NCI-H187 (cell line): ENCODE results near the gene L2HGDH.
"Not testable (repeated sequence)": the region's sequence is repeated elsewhere in the genome, so short reads cannot be mapped to it uniquely, and the experiment has no call there.

Source experiments
- DNase-seq, 2 experiments: peaks; one replicate each; lab custom pipeline; 2025; lab: John Stamatoyannopoulos, UW

L2HGDH gene

DNA sequence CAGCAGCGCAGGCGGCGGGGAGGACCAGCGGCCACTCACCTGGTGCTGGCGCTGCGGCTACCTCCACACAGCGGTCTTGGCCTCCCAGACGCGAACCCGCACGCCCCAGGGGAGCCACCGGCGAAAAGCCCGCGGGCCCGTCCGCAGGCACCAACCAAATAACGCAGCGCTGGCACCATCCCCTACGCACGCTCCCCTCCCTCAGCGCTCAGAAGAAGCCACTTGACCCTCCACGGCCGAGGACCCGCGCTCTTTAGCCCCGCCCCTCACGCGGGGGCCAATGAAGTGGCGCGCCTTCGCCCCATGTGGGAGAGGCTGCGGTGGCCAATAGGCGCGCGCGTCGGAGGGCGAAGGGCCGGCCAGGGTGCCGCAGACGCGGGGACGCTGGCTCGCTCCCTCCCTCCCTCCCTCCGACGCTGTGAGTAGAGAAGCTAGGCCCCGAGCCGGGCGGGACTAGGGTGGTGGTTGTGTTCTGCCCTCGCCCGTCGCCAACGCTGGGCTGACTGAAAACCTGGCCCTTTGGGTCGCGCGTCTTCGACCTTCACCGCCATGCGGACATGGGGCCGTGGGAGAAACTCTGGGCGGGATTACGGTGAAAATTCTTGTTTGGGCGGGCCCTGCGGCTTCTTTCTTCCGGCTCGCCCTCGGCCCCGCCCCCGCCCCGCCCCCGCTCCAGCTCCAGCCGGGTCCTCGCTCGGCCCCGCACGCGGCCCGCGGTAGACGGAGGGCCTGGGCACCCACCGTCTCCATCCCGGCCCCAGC, at the start of gene L2HGDH, which contains the start of gene DMAC2L:
Gene L2HGDH, minus strand, starts transcription at position 258 of the 762 bp plus-strand sequence. Its CDS starts 79 bp downstream, at position 179.
Gene DMAC2L, plus strand, starts transcription at position 353 of the 762 bp plus-strand sequence. CDS start 9,164 bp downstream, outside the sequence.
- peak; percentile 97 to 98 for DNase-seq

DNA sequence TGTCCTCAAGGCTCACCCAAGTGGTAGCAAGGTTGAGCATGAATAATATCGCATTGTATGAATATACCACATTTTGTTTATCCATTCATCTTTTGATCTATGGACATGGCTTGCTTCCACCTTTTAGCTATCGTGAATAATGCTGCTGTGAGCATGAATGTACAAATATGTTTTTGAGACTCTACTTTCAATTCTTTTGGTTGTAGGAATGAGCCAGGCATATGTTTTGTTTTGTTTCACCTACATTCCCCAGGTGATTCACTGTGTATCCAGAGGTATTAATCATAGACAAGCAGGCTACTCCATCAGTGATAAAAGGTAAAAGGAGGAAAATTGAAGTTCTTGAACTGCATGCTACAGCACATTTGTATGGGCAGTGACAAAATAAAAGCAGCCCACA, 48.8 kb upstream of the L2HGDH start:
- no peak for DNase-seq

DNA sequence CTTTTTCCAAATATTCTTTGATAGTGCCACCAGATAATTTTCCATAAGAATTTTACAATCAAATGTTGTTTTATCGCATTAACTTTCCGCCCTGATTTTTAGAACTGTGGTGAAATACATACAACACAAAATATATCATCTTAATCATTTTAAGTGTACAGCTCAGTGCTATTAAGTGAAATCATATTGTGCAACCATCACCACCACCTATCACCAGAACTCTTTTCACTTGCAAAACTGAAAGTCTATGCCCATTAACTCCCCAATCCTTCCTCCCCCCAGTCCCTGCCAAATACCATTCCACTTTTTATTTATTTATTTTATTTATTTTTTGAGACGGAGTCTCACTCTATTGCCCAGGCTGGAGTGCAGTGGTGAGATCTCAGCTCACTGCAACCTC, 48.1 kb upstream of the L2HGDH start:
- no peak for DNase-seq

DNA sequence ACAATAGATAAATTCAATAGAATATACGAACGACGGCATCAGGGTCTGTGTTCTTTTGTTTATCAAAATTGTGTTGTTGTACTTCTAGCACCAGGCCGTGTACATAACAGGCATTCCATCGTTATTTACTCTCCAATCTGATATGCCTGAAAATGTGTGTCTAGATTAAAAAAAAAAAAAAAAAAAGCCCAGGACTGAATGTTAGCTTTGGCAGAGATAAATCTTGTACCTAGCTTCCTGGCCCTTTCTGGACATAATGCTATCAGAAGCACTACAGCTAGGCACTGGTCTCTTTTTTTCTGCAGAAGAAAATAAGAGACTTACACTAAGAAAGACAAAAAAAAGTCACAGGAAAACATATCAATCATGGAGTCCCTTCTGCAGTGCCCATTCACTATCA, 47.6 kb upstream of the L2HGDH start:
- DNase-seq = no peak

DNA sequence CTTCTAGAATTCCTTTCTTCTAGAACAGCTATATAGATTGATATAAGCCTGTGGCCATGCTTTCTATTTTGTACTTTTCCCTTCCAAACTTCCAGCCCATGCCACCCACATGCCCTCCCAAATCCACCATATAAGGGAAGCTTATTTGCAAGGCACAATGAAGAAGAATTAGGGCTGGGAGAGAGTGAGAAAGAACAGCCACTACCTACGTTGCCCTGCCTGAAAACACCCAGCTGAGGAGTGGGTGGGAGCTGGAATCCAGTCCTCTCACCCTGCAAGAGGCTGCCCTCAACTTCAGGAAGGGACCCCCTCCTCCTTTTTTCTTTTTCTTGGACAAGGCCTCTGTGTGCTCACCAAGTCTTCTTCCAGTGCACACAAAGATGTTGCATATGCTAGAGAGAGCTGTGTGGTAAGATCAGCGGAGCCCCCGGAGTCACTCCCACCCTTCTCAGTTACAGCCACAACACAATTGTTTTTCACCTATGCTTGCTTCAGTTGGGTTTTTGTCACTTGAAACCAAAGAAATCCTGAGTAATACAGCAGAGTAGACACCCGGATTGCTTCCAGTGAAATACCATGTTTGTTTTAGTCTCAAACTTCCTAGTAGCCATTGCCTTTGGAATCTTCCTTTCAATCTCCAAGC, 45.8 kb upstream of the L2HGDH start:
- DNase-seq = no peak

DNA sequence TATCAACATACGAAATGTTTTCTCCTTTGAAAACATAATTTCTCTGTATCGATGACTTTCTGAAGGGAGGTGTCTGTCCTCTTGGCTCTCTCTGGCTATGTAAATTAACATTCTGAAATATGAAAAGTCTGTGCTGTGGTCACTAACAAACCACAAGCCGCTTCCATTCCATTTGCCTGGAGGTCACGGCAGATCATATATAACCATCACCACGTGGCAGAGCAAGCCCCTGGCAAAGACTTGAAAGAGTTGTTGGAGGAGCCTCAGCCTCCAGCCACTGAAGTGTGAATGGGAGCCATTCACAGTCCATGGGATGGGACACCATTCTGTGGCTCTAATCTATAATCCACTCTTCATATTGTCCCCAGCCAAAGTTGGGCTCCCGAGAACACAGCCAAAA, 45.1 kb upstream of the L2HGDH start:
- no peak for DNase-seq

DNA sequence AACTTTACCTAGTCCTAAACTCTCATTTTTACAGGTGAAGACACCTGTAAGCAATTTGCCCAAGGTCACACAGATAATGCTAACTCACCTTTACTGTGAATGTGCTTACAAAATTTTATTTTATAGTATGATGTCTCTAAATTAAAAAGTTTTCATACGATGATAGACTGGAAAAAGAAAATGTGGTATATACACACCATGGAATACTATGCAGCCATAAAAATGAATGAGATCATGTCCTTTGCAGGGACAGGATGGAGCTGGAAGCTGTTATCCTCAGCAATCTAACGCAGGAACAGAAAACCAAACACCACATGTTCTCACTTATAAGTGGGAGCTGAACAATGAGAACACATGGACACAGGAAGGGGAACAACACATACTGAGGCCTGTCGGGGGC, 44.3 kb upstream of the L2HGDH start:
- not testable (repeated sequence) for DNase-seq

DNA sequence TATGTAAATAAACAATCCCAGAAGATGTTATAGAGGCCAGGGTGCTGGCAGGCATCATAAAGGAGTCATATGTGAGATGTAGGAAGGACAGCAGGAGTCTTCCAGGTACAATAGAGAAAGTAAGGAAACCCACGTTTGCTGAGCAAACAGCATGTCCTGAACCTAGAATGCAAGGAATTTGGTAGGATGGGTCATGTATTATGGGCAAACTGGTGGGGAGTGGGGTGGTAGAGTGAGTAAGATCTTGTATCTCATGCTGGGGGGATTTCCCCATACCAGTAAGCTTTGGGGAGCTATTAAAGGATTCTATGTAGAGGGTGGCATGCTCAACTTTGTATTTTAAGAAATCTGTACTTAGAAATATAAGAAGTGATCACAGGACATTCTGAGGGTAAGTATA, 43.7 kb upstream of the L2HGDH start:
- no peak for DNase-seq

DNA sequence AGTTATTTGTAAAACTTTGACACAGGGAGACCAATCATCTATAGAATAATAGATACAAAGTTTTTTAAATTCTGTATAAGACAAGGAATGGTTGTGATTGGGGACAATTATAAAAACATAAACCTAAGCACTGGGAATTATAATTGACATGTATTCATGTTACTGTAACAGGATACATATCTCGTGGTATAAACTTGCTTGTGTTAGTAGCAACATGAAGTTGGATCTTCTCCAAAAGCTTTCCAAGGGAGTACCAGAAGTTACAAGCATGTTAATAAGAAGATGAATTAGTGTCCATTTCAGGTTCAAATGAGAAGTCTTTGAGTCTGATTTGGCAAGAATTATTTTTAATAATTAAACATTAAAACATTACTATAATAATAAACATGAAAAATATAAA, 42.5 kb upstream of the L2HGDH start:
- no peak for DNase-seq

DNA sequence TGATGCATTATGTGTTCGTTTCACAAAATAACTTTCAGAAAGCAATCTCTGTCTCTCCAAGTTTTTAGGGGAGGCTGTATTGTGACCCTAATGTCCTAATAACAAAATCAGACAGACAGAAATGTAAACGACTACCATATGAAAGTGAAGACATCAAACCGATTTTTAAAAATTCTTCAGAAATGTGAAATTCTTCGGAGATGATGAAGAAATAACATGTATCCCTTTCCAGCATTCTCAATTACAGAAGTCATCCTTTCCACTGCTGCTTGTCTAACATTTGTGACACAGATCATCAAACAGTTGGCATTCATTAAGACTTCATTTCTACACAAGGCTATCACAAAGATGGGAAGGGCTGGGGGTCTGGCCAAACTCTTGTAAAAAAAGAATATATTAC, 41.1 kb upstream of the L2HGDH start:
- DNase-seq = no peak

DNA sequence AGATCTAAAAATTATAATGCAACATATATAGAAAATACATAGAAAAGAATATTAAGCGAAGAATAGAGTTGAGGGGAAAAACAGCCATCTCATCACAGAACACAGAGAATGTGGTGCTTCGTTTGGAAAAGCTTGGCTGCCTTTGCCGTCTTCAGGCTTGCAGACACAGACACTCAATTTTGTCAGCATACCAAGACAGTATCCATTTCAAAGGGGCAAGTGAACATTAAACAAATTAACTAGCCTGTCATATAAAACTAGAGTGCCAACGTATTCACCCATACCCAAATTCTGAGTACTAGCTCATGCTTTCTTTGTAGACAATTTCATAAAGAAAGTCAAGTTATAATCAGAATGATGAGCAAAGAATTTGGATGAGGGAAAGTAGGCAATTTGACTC, 40.6 kb upstream of the L2HGDH start:
- DNase-seq = no peak

DNA sequence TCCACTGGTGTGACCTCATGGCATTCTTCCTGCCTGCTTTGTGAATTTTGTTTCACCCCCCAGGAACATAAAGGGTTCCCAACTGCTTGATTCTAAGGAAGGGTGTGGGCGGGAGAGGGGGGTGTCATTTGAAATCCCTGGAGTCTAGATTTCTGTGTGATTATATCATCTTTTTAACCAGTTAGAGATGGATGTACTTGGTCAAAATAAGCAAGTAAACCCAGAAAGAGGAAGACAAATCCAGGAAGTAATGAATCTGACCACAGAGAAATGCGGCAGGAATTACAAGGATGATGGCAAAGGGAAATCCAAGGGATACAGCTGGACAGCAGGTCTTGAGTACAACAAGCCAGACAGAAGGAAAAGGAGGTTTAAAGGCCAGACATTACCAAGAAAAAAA, 38.9 kb upstream of the L2HGDH start:
- DNase-seq = no peak

DNA sequence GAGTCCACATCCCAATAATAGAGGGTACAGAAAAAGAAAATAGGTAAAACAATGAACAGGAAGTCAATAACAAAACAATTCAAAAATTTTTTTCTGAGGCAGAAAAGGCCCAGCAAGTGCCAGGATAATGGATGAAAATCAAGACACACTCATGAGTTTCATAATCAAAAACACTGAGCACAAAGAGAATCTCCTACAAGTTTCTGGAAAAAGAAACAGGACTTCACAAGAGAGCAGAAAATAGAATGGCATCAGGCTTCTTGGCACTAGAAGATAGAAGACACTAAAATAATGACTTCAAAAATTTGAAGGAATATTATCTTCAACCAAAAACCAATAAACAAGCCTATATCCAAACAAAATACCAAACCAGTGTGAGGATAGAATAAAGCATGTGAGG, 36.9 kb upstream of the L2HGDH start:
- DNase-seq = no peak

DNA sequence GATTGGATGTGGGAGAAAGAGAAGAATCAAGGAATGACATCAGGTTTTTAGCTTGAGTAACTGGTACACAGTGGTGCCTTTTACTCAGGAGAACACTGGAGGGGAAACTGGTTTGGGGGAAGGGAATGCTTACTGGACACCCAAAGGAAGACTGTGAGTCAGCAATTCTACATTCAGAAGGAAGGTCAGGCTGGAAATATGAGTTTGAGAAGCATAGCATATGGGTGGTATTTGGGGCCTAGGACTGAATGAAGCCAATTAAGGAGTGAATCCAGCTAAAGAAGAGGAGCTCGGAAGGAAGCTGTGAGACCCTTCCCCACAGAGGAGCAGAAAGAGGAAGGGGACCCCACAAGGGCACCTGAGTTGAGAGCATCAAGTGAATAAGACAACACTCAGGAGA, 35.5 kb upstream of the L2HGDH start:
- no peak for DNase-seq

DNA sequence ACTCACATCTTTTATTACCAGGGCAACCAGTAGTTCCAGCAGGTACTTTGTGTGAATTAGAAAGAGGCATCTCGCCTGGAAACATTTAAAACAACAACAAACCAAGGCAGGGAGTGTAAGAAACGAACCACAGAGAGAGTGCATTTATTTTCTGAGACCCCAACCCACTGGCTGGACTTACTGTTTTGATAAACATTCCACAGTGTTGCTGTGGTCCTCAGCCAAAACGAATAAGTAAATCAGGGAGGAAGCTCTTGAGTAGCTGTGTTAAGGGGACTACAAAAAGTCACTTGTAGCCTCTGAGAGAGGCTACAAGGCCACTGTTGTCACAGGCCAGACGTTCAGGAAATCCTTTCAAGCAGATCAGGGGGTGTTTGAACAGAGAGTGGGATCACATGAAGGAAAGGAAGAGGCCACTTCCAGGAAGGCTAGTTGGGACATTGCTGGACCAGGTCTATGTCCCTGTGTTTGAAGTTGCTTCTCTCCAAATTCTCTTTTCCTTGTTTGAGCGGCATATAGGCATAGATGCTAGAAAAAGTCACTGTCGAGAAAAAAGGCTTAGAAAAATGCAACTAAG, 33.9 kb upstream of the L2HGDH start:
- DNase-seq = no peak

DNA sequence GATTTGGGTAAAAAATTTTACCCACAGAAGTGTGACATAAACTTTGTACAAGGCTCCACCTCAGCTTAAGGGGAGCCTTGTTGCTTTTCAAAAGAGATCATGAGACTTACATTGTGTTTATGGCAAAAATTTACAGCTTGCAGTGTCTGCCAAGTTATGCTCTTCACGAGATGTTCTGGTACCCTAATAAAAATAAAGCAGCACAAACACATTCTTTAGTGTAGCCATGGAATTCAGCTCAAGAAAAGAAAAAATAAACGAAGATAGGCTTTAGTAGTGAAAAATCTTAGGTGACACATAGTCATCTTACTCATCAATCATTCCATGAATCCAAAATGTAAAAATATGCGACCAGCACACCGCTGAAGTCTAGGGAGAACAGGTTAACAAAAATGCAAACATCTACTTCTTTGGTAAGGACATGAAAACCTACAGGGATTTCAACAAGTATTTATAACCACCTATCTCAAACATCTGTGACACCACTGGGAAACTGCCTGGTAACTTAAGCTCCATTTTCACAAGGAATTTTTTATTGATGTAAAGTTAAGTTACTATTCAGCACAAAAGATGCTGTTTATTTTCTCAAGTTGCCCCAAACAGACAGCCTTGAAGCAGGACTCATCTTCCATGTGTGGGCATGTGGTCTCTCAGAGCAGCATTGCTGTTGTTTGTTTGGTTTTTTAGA, 33.0 kb upstream of the L2HGDH start:
- no peak for DNase-seq

DNA sequence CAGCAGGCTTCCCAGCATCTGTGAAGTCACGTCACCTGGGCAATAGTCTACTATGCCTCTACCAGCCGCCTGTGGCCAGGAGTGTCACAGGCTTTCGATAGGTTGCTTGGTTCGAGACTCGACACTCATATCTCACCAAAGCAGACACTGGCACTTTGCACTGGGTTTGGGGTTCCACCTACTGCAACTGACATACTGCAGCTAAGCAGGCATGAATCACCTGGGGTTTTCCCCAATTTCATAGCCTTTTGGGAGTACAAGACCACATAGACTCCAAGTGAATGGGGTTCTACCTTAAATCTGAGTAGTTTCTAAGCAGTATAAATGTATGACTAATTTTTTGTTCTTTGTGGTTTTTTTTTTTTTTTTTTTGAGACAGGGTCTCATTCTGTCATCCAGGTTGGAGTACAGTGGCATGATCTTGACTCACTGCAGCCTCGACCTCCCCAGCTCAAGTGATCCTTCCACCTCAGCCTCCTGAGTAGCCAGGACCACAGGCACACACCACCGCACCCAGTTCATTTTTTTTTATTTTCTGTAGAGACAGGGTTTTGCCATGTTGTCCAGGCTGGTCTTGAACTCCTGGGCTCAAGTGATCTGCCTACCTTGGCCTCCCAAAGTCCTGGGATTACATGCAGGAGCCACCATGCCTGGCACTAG, 32.2 kb upstream of the L2HGDH start:
- DNase-seq = no peak

DNA sequence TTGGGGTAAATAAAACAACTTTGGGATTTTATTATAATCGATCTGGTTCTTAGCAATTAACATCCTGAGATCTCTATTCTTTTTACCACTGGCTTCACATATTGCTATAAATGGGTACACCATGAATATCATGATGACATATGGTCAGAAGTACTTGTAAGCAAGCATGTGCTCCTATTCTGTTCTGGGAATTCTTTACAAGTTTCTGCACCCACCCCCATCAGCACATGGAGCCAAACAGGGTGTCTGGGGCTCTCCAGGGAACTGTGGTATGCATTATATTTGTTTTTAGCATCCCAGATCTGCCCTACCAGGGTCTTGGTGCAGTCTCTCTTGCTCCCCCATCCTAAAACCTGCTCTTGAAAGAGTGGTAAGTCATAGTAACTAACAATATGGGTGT, 31.4 kb upstream of the L2HGDH start:
- DNase-seq = no peak

DNA sequence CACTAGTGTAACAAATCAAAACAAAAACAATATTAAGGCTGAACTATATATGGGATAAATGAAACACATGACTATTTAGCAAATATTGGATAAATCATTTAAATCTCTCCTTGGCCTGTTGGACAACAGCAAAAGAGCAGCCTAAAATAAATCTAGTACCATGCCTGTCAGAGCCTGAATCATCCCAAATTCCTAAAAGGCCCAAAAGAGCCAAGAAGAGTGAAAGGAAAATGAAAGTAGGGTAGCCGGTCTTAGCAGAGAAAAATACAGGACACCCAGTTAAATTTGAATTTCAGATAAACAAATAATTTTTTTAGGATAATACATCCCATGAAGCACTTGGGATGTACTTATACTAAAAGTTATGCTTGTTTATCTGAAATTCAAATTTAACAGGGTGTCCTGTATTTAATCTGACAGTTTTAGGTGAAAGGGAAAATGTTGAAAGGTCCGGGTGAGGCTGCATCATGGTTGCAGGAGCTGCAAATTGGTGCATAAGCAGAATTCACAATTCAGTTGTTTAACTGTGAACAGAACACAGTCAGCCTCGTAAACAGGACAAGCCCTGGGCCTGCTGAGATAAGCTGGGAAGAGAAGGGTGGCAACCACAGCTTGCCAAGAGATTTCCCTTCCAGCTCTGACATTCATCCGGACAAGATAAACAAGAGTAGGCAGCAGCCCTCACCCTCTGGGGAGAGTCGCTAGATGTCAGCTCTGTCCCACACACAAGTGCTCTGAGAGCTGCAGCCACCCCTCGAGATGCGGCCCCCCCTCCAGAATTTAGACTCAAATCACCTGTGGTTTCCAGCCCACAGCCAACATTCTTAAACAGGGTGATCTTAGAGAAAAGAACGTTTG, 30.4 kb upstream of the L2HGDH start:
- DNase-seq = peak in 1 of 2 experiments; percentile 5

DNA sequence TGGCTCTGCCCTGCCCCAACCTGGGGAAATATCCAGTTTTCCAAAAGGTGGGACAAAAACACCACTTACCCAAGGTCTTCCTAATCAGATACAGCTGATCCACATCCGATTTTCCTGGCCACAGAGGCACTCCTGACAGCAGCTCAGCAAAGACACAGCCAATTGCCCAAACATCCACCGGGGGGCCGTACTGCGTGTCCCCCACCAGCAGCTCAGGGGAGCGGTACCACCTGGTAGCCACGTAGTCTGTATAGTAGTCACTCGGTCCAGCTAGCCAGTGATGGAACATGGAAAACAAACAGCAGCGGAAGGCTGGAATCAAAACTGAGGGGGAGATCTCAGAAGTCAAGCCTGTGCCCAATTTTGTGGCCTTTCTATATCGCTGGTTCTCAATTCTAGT, 28.9 kb upstream of the L2HGDH start:
- DNase-seq = no peak

DNA sequence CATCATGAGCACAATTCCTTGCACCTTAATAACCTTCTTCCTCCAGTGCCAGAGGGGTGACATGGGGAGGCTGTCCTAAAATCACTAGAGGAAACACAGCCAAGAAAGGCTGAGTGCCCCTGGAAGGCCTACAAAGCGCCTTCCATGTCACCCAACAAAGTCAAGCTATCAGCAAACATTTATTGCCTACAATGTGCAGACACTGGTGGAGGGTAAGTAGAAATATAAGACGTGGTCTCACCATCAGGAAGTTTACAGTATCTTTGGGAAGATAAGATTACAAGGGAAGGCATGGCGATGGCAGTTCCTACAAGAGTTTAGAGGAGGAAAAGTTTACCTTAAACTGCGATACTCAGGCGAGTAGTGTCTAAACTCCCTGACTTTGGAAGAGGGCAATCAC, 28.0 kb upstream of the L2HGDH start:
- no peak for DNase-seq
